HG03025 (cell line): ENCODE results near the gene KYAT1.

Experiments
- ATAC-seq: cut with Tn5 transposase; IDR thresholded peaks from one replicate; pipeline ENCODE4 v1.9.1; 2021; ENCODE audit warnings: mild to moderate bottlenecking, moderate library complexity; ENCODE audit not compliant: unreplicated experiment, low FRiP score

The KYAT1 gene

GRCh38 chr9:128909859-128910258, 28.1 kb upstream of the KYAT1 start:
- no peak for ATAC-seq

- no peak for ATAC-seq
Observed at GRCh38 chr9:128908372-128908771, 26.6 kb upstream of the KYAT1 start.

DNA sequence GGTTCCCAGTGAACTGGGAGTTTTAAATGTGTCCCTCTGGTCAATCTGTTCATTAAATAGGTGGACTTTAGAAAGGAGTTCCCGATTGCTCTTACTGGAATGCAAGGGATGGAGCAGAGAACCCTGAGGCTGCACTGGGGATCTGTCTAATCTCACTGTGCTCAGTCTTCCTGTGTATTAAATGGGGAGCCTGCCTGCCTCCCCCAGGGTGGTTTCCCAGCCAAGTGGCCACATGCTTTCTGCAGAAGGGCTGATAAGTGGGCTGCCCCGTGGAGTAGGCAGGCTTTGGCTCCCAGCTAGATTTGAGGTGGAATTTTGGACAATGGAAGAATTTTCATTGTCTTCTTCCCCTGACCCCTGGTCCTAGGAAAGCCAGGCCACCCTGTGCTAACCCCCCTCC, 25.0 kb upstream of the KYAT1 start:
- ATAC-seq, result no peak

- no peak for ATAC-seq
Observed at GRCh38 chr9:128905964-128906363, 24.2 kb upstream of the KYAT1 start.

- ATAC-seq, result no peak
Observed at GRCh38 chr9:128903871-128904620, 22.3 kb upstream of the KYAT1 start.

GRCh38 chr9:128903079-128903461, 21.3 kb upstream of the KYAT1 start:
- ATAC-seq, result no peak

DNA sequence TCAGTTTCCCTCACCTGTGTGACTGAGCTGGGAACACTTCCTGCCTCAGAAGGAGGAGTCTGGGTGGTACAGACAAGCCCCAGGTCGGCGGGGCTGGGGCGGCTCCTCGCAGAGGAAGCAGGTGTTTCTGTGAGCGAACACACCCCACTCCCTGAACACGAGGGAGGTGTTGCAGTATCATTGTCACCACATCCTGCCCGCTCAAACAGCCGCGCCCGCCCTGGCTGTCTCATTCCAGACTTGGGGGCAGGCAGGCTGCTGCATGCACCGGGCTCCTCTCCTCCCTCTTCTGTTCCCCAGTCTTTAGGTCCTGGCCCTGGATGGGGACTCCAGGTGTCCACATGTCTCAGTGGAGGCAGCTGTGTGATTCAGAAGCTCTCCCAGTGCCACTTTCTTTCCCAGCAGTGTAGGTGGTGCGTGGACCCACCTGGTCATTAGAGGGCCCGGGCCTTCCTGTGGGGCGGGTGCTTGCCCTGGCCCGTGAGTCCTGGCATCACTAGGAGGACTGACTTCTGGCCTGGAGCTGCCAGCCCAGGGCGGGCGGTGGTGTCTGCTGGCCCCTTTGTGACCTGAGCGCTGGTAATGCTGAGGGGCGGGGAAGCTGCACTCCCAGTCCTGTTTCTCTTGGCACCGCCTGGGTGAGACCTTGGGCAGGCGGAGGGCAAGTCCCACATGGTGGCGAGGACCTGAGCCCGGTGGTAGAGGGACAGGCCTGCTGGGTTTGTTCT, 20.8 kb upstream of the KYAT1 start:
- peak; percentile 72 for ATAC-seq

GRCh38 chr9:128901822-128902221, 20.1 kb upstream of the KYAT1 start:
- ATAC-seq, result no peak

- no peak for ATAC-seq
Observed at GRCh38 chr9:128901379-128901778, 19.6 kb upstream of the KYAT1 start.

DNA sequence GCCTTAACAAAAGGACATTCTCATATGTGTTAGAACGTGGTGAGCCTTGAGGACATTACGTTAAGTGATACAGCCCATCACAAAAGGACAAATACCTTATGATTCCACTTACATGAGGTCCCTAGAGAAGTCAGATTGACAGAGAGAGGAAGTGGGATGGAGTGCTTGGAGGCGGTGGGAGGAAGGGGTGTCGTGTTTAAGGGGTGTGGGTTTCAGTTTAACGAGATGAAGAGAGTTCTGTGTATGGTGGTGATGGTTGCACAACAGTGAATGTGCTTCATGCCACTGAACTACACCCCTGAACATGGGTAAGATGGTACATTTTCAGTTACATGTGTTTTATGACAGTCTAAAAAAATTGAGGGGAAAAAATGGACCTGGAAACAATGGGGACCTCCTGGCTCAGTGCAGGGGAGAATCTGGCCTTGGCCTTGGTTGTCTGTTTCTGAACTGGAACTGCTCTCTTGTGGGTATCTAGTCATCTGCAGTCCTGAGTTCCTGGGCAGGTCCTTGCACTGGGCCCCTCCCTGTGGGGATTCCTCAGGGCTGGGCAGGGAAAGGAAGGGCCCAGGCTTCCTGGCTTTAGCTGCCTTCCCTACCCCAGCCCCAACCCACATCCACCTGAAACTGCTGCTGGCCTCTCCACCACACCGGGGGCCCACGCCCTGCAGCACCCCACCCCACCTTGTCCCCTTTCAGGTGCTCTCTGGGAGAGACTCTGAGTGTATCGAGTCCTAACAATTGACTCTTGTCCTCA, 18.0 kb upstream of the KYAT1 start:
- no peak for ATAC-seq

GRCh38 chr9:128898845-128899565, 17.3 kb upstream of the KYAT1 start:
- ATAC-seq, result no peak

GRCh38 chr9:128898382-128898781, 16.6 kb upstream of the KYAT1 start:
- ATAC-seq, result no peak

- no peak for ATAC-seq
Observed at GRCh38 chr9:128895556-128895955, 13.8 kb upstream of the KYAT1 start.

- ATAC-seq, result no peak
Observed at GRCh38 chr9:128894764-128895163, 13.0 kb upstream of the KYAT1 start.

GRCh38 chr9:128893354-128893753, 11.6 kb upstream of the KYAT1 start:
- ATAC-seq, result no peak

- ATAC-seq, result no peak
Observed at GRCh38 chr9:128892221-128892921, 10.6 kb upstream of the KYAT1 start.

GRCh38 chr9:128891321-128892220, 9.8 kb upstream of the KYAT1 start:
- ATAC-seq, result no peak

DNA sequence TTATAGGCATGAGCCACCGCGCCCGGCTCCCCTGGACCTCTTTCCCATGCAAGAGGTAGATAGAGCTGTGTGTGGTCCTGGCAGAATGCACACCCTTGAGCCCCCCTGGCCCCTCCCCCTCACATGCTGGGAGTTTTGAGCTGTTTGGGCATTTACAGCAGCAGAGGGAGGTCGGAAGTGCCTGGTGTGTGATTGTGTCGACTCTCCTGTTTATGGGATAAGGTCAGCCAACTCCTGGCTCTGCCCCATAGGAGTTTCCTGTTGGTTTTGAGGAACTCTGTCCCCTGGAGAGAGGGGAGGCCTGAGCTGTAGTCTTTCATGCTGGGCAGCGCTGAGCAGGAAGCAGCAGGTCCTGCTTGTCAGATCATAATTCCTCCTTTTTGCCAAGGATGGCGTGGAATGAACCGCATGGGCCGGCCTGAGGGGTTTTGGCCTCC, 6.2 kb upstream of the KYAT1 start:
- ATAC-seq, result no peak

DNA sequence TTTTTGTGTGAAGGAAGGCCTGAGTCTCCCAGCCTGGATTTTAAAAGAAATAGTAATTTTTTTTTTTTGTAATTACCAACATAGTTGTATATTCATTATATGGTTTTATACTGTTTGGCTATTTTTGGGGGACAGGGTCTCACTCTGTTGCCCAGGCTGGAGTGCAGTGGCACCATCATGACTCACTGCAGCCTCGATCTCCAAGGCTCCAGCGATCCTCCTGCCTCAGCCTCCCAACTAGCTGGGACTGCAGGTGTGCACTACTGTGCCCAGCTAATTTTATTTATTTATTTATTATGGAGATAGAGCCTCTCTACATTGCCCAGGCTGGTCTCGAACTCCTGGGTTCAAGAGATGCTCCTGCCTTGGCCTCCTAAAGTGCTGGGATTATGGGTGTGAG, 5.3 kb upstream of the KYAT1 start:
- ATAC-seq, result no peak
